H9 (cell line): ENCODE data around the gene PTCHD1. TPM values are rescaled to one million over a fixed set of nuclear protein-coding genes. Genes with fewer than 3 reads are reported as not detected.
A peak's percentile ranks its signal among the peaks of the same experiment; 100 is the strongest.

Source experiments
- DNase-seq: peaks from one replicate; pipeline ENCODE4 v3.0.0-alpha.2; 2017
- H2AFZ ChIP-seq: one replicate; pipeline ENCODE4 v1.6.1; 2013; ENCODE audit warnings: mild to moderate bottlenecking, low read length, control low read depth, moderate library complexity
- H2AK5ac ChIP-seq: 2 replicates; pipeline ENCODE4 v1.6.1; 2013; ENCODE audit warnings: low read length, control low read depth, mixed read lengths; ENCODE audit not compliant: insufficient read length
- H2BK120ac ChIP-seq: one replicate; pipeline ENCODE4 v1.6.1; 2013; ENCODE audit warnings: low read depth, mild to moderate bottlenecking, low read length, control low read depth, inconsistent platforms; ENCODE audit not compliant: poor library complexity, severe bottlenecking
- H2BK12ac ChIP-seq: 2 replicates; pipeline ENCODE4 v1.6.1; 2013; ENCODE audit warnings: low read length, control low read depth, mixed read lengths, low read depth; ENCODE audit not compliant: insufficient read length
- H2BK15ac ChIP-seq: 2 replicates; pipeline ENCODE4 v1.6.1; 2013; ENCODE audit warnings: low read depth, low read length, control low read depth
- H2BK20ac ChIP-seq: one replicate; pipeline ENCODE4 v1.6.1; 2013; ENCODE audit warnings: low read depth, mild to moderate bottlenecking, low read length, control low read depth, inconsistent platforms; ENCODE audit not compliant: poor library complexity, severe bottlenecking
- H2BK5ac ChIP-seq: 2 replicates; pipeline ENCODE4 v1.6.1; 2013; ENCODE audit warnings: low read length, control low read depth, mixed read lengths; ENCODE audit not compliant: insufficient read length
- H3K14ac ChIP-seq: 2 replicates; pipeline ENCODE4 v1.6.1; 2013; ENCODE audit warnings: low read length, control low read depth; ENCODE audit not compliant: insufficient read depth
- H3K18ac ChIP-seq: 2 replicates; pipeline ENCODE4 v1.6.1; 2013; ENCODE audit warnings: low read depth, mild to moderate bottlenecking, mixed read lengths, low read length, control low read depth; ENCODE audit not compliant: insufficient read length
- H3K23ac ChIP-seq: 2 replicates; pipeline ENCODE4 v1.6.1; 2013; ENCODE audit warnings: low read length, control low read depth, mixed read lengths, low read depth; ENCODE audit not compliant: insufficient read length
- H3K23me2 ChIP-seq: 2 replicates; pipeline ENCODE4 v1.6.1; 2013; ENCODE audit warnings: low read depth, mild to moderate bottlenecking, mixed read lengths, low read length, control low read depth; ENCODE audit not compliant: insufficient read length, poor library complexity, severe bottlenecking
- H3K27ac ChIP-seq: 2 replicates; pipeline ENCODE4 v1.5.1; 2013; ENCODE audit warnings: low read length, control low read depth, mixed read lengths, low read depth; ENCODE audit not compliant: insufficient read length
- H3K27me3 ChIP-seq: 2 replicates; pipeline ENCODE4 v1.6.1; 2013; ENCODE audit warnings: low read length, control low read depth, inconsistent platforms; ENCODE audit not compliant: insufficient read depth
- H3K4ac ChIP-seq: 2 replicates; pipeline ENCODE4 v1.6.1; 2013; ENCODE audit warnings: low read depth, mild to moderate bottlenecking, control low read depth, inconsistent platforms, low read length, moderate library complexity
- H3K4me1 ChIP-seq: 2 replicates; pipeline ENCODE4 v1.6.1; 2013; ENCODE audit warnings: low read length, control low read depth, inconsistent platforms; ENCODE audit not compliant: insufficient read depth
- H3K4me2 ChIP-seq: 2 replicates; pipeline ENCODE4 v1.6.1; 2013; ENCODE audit warnings: low read length, control low read depth, mixed read lengths; ENCODE audit not compliant: insufficient read length, insufficient read depth
- H3K56ac ChIP-seq: 2 replicates; pipeline ENCODE4 v1.6.1; 2013; ENCODE audit warnings: low read depth, mild to moderate bottlenecking, mixed read lengths, low read length, control low read depth; ENCODE audit not compliant: insufficient read length
- H3K79me1 ChIP-seq: 2 replicates; pipeline ENCODE4 v1.6.1; 2013; ENCODE audit warnings: low read depth, mild to moderate bottlenecking, moderate library complexity, low read length, control low read depth, inconsistent platforms; ENCODE audit not compliant: insufficient read depth, poor library complexity, severe bottlenecking
- H3K79me2 ChIP-seq: 2 replicates; pipeline ENCODE4 v1.6.1; 2013; ENCODE audit warnings: low read length, control low read depth, inconsistent platforms; ENCODE audit not compliant: insufficient read depth
- H3K9ac ChIP-seq: 2 replicates; pipeline ENCODE4 v1.6.1; 2013; ENCODE audit warnings: low read length, control low read depth, mixed read lengths; ENCODE audit not compliant: insufficient read length; ENCODE audit errors: extremely low read depth
- H3K9me3 ChIP-seq: one replicate; pipeline ENCODE4 v1.6.1; 2013; ENCODE audit warnings: low read depth, low read length, inconsistent platforms; ENCODE audit not compliant: control insufficient read depth
- H3T11ph ChIP-seq: one replicate; pipeline ENCODE4 v1.6.1; 2013; ENCODE audit warnings: mild to moderate bottlenecking, low read length, control low read depth, inconsistent platforms
- H4K20me1 ChIP-seq: one replicate; pipeline ENCODE4 v1.6.1; 2013; ENCODE audit not compliant: control insufficient read depth, insufficient read length, insufficient read depth
- H4K5ac ChIP-seq: 2 replicates; pipeline ENCODE4 v1.6.1; 2013; ENCODE audit warnings: low read depth, mild to moderate bottlenecking, mixed read lengths, low read length, control low read depth; ENCODE audit not compliant: insufficient read length
- H4K8ac ChIP-seq: replicated peaks from 2 replicates; pipeline ENCODE4 v1.6.1; 2013; ENCODE audit warnings: low read length, control low read depth, mixed read lengths, low read depth; ENCODE audit not compliant: insufficient read length
- H4K91ac ChIP-seq: 2 replicates; pipeline ENCODE4 v1.6.1; 2013; ENCODE audit warnings: low read depth, mild to moderate bottlenecking, moderate library complexity, mixed read lengths, low read length, control low read depth; ENCODE audit not compliant: insufficient read length
- H3K27ac Mint-ChIP-seq, 3 experiments: 2 replicates in 2 of 3; 3 replicates in 1 of 3; pipeline ENCODE4 v1.8.0; 2020 to 2021; ENCODE audit warnings: mixed read lengths in 3 of 3, mild to moderate bottlenecking in 1 of 3, moderate library complexity in 1 of 3
- H3K27me3 Mint-ChIP-seq: 2 replicates; pipeline ENCODE4 v1.8.0; 2021; ENCODE audit warnings: low read depth, mild to moderate bottlenecking, moderate library complexity, mixed read lengths
- H3K36me3 Mint-ChIP-seq, 3 experiments: 2 replicates in 2 of 3; 3 replicates in 1 of 3; pipeline ENCODE4 v1.8.0; 2020 to 2021; ENCODE audit warnings: low read depth in 3 of 3, mixed read lengths in 3 of 3; ENCODE audit not compliant: insufficient read depth in 1 of 3
- H3K4me1 Mint-ChIP-seq, 2 experiments: 2 replicates each; pipeline ENCODE4 v1.8.0; 2020; ENCODE audit warnings: mixed read lengths in 2 of 2
- H3K4me3 Mint-ChIP-seq, 2 experiments: 2 replicates in 1 of 2; 3 replicates in 1 of 2; pipeline ENCODE4 v1.8.0; 2020 to 2021; ENCODE audit warnings: mild to moderate bottlenecking in 2 of 2, mixed read lengths in 2 of 2, moderate library complexity in 1 of 2
- H3K9me3 Mint-ChIP-seq, 2 experiments: 2 replicates in 1 of 2; 3 replicates in 1 of 2; pipeline ENCODE4 v1.8.0; 2020; ENCODE audit warnings: mild to moderate bottlenecking in 2 of 2, mixed read lengths in 2 of 2, moderate library complexity in 1 of 2
- CTCF ChIP-seq: fragments of 200-600 bp; sonication (generic); conservative IDR thresholded peaks from 3 replicates; pipeline ENCODE4 v1.8.0; 2021; ENCODE audit warnings: antibody characterized with exemption, mild to moderate bottlenecking
- WGBS: extraction: QIAGEN DNeasy Blood & Tissue Kit; methylation state at CpG from one replicate; pipeline ENCODE4 v1.1.7; 2013; ENCODE audit warnings: missing lambda C conversion rate, low lambda C conversion rate, mixed read lengths; ENCODE audit not compliant: insufficient read length; ENCODE audit errors: extremely low coverage; 5-methylcytosine and 5-hydroxymethylcytosine counted together
- total RNA-seq: library from RNA; stranded (reverse); gene quantifications from 2 replicates; pipeline ENCODE4 v1.2.1, GENCODE V29; 2021

The PTCHD1 gene
- total RNA-seq, 1 experiment from 2014 or later = 1.4 TPM

GRCh38 chrX:23344238-23344903, 9.7 kb downstream of the PTCHD1 start:
- no peak overlapping the region for H3K27ac ChIP-seq
- H3K14ac ChIP-seq = no peak overlapping the region
- H3K9me3 ChIP-seq = no peaks in the 10 kb centered on the region
- H3K23ac ChIP-seq = no peak overlapping the region
- H3K9me3 Mint-ChIP-seq = peaks cover 0 to 8% of the 10 kb centered on the region in 2 experiments; a peak in 3 of 5 replicates
- H2BK5ac ChIP-seq = no peak overlapping the region
- no peak overlapping the region for H2BK12ac ChIP-seq
- no peak overlapping the region for H3T11ph ChIP-seq
- H3K4me2 ChIP-seq = no peak overlapping the region
- no peak overlapping the region; a peak in 1 of 7 replicates for H3K27ac Mint-ChIP-seq
- H3K4me1 ChIP-seq = peaks cover 4% of the 10 kb centered on the region
- H3K9ac ChIP-seq = no peak overlapping the region
- no peak overlapping the region for H3K18ac ChIP-seq
- DNase-seq = peak; percentile 38
- H3K56ac ChIP-seq = no peak overlapping the region
- H4K91ac ChIP-seq = no peak overlapping the region
- H3K23me2 ChIP-seq = no peaks in the 10 kb centered on the region
- no peak overlapping the region for H2AK5ac ChIP-seq
- no peak overlapping the region for H3K4me3 Mint-ChIP-seq
- no peak overlapping the region for H2AFZ ChIP-seq
- H2BK15ac ChIP-seq = no peak overlapping the region
- WGBS = no CpG with 5 or more reads among the region's 5 CpGs
- no peaks in the 10 kb centered on the region for H3K27me3 Mint-ChIP-seq
- no peaks in the 10 kb centered on the region for H3K79me1 ChIP-seq
- no peak overlapping the region for H2BK120ac ChIP-seq
- no peaks in the 10 kb centered on the region for H4K20me1 ChIP-seq
- no peak overlapping the region for H4K8ac ChIP-seq
- TF ChIP-seq CTCF = no peak
- no peaks in the 10 kb centered on the region for H3K27me3 ChIP-seq
- H3K36me3 Mint-ChIP-seq = peaks cover 0 to 3% (median 0%) of the 10 kb centered on the region in 3 experiments; a peak in 4 of 7 replicates
- no peak overlapping the region for H4K5ac ChIP-seq
- H3K4me1 Mint-ChIP-seq = peaks cover 32 to 34% of the 10 kb centered on the region in 2 experiments
- no peak overlapping the region for H2BK20ac ChIP-seq
- H3K4ac ChIP-seq = no peak overlapping the region
- H3K79me2 ChIP-seq = no peaks in the 10 kb centered on the region
